Endothelial cell of umbilical vein (primary cell): ENCODE measurements around the gene FKBP6.

Experiments used
- EZH2 ChIP-seq: IDR thresholded peaks from 2 replicates; pipeline ENCODE4 v1.6.1; 2012; ENCODE audit warnings: borderline replicate concordance, low read depth, mild to moderate bottlenecking, moderate library complexity, low read length, inconsistent platforms; ENCODE audit not compliant: severe bottlenecking
- POLR2A ChIP-seq: IDR thresholded peaks from 2 replicates; pipeline ENCODE4 v1.6.1; 2012; ENCODE audit warnings: low read depth, mild to moderate bottlenecking, control low read depth, low read length
- POLR2AphosphoS5 ChIP-seq: IDR thresholded peaks from 2 replicates; pipeline ENCODE4 v1.6.1; 2012; ENCODE audit warnings: low read depth, mild to moderate bottlenecking, control low read depth, low read length, moderate library complexity; ENCODE audit not compliant: insufficient read depth
- TF ChIP-seq, protein P1 (sequence below), 2 donors: IDR thresholded peaks; 1 replicate in 1 of 2; 2 replicates in 1 of 2; pipeline ENCODE4 v1.5.1; 2011; ENCODE audit warnings: low read length in 2 of 2, mild to moderate bottlenecking in 2 of 2, moderate library complexity in 2 of 2, control low read depth in 1 of 2, inconsistent platforms in 1 of 2, low read depth in 1 of 2; ENCODE audit not compliant: insufficient read depth in 1 of 2; ENCODE audit errors: extremely low read depth in 1 of 2

DNA sequence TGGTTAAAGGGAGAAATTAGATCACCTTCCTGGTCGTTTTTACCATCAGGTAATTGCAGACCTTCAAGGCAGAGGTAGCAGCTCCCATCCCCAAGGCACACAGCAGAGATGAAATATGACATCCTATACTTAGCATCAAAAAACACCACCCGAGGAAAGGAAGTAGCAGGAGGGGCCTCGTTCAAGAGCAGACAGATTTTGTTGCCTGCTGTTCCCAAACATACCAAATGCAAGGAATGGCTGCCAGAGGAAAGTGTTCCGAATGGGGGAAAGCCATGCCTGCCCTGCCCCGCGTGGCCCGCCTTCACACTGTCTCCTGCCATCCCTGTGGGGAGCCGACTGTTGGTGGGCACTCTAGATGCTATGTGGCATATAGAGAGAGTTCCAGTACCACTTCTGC lies 18.0 kb downstream of the FKBP6 start:
- TF ChIP-seq POLR2A = no peak
- TF ChIP-seq EZH2 = no peak
- TF ChIP-seq, protein P1, sequence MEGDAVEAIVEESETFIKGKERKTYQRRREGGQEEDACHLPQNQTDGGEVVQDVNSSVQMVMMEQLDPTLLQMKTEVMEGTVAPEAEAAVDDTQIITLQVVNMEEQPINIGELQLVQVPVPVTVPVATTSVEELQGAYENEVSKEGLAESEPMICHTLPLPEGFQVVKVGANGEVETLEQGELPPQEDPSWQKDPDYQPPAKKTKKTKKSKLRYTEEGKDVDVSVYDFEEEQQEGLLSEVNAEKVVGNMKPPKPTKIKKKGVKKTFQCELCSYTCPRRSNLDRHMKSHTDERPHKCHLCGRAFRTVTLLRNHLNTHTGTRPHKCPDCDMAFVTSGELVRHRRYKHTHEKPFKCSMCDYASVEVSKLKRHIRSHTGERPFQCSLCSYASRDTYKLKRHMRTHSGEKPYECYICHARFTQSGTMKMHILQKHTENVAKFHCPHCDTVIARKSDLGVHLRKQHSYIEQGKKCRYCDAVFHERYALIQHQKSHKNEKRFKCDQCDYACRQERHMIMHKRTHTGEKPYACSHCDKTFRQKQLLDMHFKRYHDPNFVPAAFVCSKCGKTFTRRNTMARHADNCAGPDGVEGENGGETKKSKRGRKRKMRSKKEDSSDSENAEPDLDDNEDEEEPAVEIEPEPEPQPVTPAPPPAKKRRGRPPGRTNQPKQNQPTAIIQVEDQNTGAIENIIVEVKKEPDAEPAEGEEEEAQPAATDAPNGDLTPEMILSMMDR (IDR thresholded peaks at IDR 0.05; ENCODE audit: extremely low read depth in 1 of 2, insufficient read depth in 1 of 2, low read depth in 1 of 2, low read length in 2 of 2) = no peak
- TF ChIP-seq POLR2AphosphoS5 = no peak
